Smooth muscle cell (in vitro differentiated cells): Measurements from ENCODE around the gene AURKA. TPM values are rescaled to one million over a fixed set of nuclear protein-coding genes. Genes with fewer than 3 reads are reported as not detected.

Experiments used
- DNase-seq: peaks from one replicate; lab custom pipeline; 2025; ENCODE audit not compliant: unreplicated experiment; lab: John Stamatoyannopoulos, UW
- H2AFZ ChIP-seq: fragments of 200-600 bp; sonication (generic); 2 replicates; pipeline ENCODE4 v1.6.0; 2016; ENCODE audit warnings: antibody characterized with exemption, low read depth, mild to moderate bottlenecking
- H3F3A ChIP-seq: fragments of 200-600 bp; sonication (generic); 2 replicates; pipeline ENCODE4 v1.6.0; 2017; ENCODE audit warnings: antibody characterized with exemption, low read depth
- H3K27ac ChIP-seq: fragments of 200-600 bp; sonication (generic); 2 replicates; pipeline ENCODE4 v1.5.1; 2016; ENCODE audit warnings: low read depth, mild to moderate bottlenecking
- H3K27me3 ChIP-seq: fragments of 200-600 bp; sonication (generic); 2 replicates; pipeline ENCODE4 v1.6.1; 2016; ENCODE audit warnings: low read depth, mild to moderate bottlenecking
- H3K36me3 ChIP-seq: fragments of 200-600 bp; sonication (generic); 2 replicates; pipeline ENCODE4 v1.5.1; 2016; ENCODE audit warnings: low read depth
- H3K4me1 ChIP-seq: fragments of 200-600 bp; sonication (generic); 2 replicates; pipeline ENCODE4 v1.5.1; 2016; ENCODE audit warnings: low read depth
- H3K4me2 ChIP-seq: fragments of 200-600 bp; sonication (generic); 2 replicates; pipeline ENCODE4 v1.6.0; 2016; ENCODE audit warnings: mild to moderate bottlenecking
- H3K4me3 ChIP-seq: fragments of 200-600 bp; sonication (generic); 2 replicates; pipeline ENCODE4 v1.5.1; 2016; ENCODE audit warnings: mild to moderate bottlenecking
- H3K79me2 ChIP-seq: fragments of 200-600 bp; sonication (generic); 2 replicates; pipeline ENCODE4 v1.6.0; 2016; ENCODE audit warnings: low read depth, mild to moderate bottlenecking
- H3K9ac ChIP-seq: fragments of 200-600 bp; sonication (generic); 2 replicates; pipeline ENCODE4 v1.6.0; 2016; ENCODE audit warnings: low read depth
- H3K9me3 ChIP-seq: fragments of 200-600 bp; sonication (generic); replicated peaks from 2 replicates; pipeline ENCODE4 v1.5.1; 2016; ENCODE audit warnings: low read depth
- H4K20me1 ChIP-seq: fragments of 200-600 bp; sonication (generic); 2 replicates; pipeline ENCODE4 v1.6.0; 2016; ENCODE audit warnings: low read depth
- WGBS: methylation state at CpG from one replicate; pipeline ENCODE4 v1.1.7; 2016; ENCODE audit warnings: low lambda C conversion rate; 5-methylcytosine and 5-hydroxymethylcytosine counted together
- polyA plus RNA-seq: library from polyadenylated mRNA; unstranded; fragments of >200 nt; fragmentation: Nextera tagmentation; extraction: Ambion mirVana; gene quantifications from 2 replicates; pipeline ENCODE4 v1.2.1, GENCODE V29; 2016
- total RNA-seq: library from RNA; depleted of rRNA; stranded (reverse); fragments of >200 nt; gene quantifications from 2 replicates; pipeline ENCODE4 v1.2.3, GENCODE V29; 2014
- TF ChIP-seq, protein P1 (sequence below): fragments of 200-600 bp; sonication (generic); IDR thresholded peaks from 2 replicates; pipeline ENCODE4 v1.5.1; 2017; ENCODE audit warnings: borderline replicate concordance, mild to moderate bottlenecking, antibody characterized with exemption; ENCODE audit not compliant: insufficient read depth, poor library complexity, severe bottlenecking

The AURKA gene
- total and polyA plus RNA-seq, 2 experiments from 2014 or later: 12.7 to 13.9 TPM

DNA sequence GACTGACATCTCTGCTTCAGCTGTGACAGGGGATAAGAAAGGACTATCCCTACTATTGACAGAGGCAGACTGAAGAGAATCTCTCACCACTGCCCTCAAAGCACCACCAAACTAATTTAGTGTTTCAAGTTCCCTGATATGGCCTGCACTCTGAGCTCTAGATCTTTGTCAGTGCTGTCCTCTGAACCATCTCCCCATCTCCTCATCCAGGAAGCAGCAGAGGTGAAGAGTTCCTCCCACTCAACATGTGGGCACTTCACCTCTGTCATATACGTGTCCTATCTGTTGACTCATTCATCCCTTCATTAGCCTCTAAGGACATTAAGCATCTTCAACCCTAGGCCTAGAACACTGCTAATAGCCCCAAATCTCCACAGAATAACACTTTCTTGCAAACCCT lies 19.2 kb downstream of the AURKA start:
- no peak for DNase-seq
- Histone ChIP-seq H3K27ac (peak overlapping the region; percentile 16), H3K4me1 (peaks cover 3% of the 10 kb centered on the region), H3K27me3 (no peaks in the 10 kb centered on the region), H3K4me3 (no peak overlapping the region), H3K9me3 (no peaks in the 10 kb centered on the region), H2AFZ (no peak overlapping the region), H4K20me1 (no peaks in the 10 kb centered on the region), H3K79me2 (peaks cover 9% of the 10 kb centered on the region), H3F3A (peaks cover 8% of the 10 kb centered on the region), H3K9ac (no peak overlapping the region), H3K36me3 (no peaks in the 10 kb centered on the region), H3K4me2 (no peak overlapping the region)
- TF ChIP-seq, protein P1, sequence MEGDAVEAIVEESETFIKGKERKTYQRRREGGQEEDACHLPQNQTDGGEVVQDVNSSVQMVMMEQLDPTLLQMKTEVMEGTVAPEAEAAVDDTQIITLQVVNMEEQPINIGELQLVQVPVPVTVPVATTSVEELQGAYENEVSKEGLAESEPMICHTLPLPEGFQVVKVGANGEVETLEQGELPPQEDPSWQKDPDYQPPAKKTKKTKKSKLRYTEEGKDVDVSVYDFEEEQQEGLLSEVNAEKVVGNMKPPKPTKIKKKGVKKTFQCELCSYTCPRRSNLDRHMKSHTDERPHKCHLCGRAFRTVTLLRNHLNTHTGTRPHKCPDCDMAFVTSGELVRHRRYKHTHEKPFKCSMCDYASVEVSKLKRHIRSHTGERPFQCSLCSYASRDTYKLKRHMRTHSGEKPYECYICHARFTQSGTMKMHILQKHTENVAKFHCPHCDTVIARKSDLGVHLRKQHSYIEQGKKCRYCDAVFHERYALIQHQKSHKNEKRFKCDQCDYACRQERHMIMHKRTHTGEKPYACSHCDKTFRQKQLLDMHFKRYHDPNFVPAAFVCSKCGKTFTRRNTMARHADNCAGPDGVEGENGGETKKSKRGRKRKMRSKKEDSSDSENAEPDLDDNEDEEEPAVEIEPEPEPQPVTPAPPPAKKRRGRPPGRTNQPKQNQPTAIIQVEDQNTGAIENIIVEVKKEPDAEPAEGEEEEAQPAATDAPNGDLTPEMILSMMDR: no peak
- WGBS: 71% methylated on average over 1 of the region's 1 CpG

DNA sequence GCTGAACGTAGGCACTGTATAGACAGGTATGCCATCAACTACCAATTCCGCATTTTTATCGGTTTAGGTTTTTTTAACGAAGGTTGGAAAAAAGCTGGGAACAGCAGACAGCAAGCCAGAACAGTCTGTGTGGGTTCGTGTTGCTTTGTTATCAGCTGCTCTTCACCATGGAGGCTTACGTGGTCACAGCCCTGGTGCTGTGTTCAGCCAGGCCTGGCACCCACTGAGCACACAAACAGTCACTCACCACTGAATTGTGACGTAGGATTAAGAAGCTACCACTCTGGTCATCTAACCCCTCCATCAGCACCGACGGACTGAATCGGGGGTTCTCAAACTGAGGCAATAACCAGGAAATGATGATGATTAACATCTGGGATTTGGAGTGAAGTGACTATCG lies 20.0 kb downstream of the AURKA start:
- Histone ChIP-seq H3K4me3 (no peak overlapping the region), H3K27ac (peak overlapping the region; percentile 16), H3K36me3 (no peaks in the 10 kb centered on the region), H4K20me1 (no peaks in the 10 kb centered on the region), H3K4me2 (no peak overlapping the region), H3F3A (peaks cover 8% of the 10 kb centered on the region), H3K27me3 (no peaks in the 10 kb centered on the region), H3K79me2 (peaks cover 4% of the 10 kb centered on the region), H3K9me3 (no peaks in the 10 kb centered on the region), H3K4me1 (peaks cover 3% of the 10 kb centered on the region), H2AFZ (no peak overlapping the region), H3K9ac (no peak overlapping the region)
- TF ChIP-seq, protein P1: no peak
- no peak for DNase-seq
- WGBS: 54% methylated on average over 11 of the region's 11 CpGs

DNA sequence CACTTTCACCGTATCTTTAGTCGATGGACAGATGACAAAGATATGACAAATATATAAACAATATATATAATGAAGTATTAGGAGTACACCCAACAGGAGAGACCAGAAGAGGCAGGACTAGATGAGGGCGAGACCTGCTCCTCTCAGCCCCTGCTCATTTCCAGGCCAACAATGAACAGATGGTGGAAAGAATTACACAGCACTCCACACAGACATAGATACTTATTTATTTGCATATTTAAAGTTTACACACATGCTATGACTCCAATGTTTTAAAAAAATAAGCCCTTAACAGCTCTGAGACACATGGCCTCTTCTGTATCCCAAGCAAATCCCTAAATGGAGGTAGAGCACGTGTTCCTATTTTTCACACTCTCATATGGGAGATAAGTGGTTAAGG lies 22.8 kb downstream of the AURKA start:
- Histone ChIP-seq H3K4me1 (peaks cover 2% of the 10 kb centered on the region), H3K27ac (no peak overlapping the region), H3K79me2 (no peaks in the 10 kb centered on the region), H3K9ac (no peak overlapping the region), H2AFZ (no peak overlapping the region), H3K4me2 (no peak overlapping the region), H3K36me3 (no peaks in the 10 kb centered on the region), H3K27me3 (no peaks in the 10 kb centered on the region), H3F3A (peaks cover 7% of the 10 kb centered on the region), H3K9me3 (no peaks in the 10 kb centered on the region), H3K4me3 (no peak overlapping the region), H4K20me1 (peaks cover 5% of the 10 kb centered on the region)
- TF ChIP-seq, protein P1: no peak
- no peak for DNase-seq
- WGBS: 87% methylated on average over 4 of the region's 4 CpGs

DNA sequence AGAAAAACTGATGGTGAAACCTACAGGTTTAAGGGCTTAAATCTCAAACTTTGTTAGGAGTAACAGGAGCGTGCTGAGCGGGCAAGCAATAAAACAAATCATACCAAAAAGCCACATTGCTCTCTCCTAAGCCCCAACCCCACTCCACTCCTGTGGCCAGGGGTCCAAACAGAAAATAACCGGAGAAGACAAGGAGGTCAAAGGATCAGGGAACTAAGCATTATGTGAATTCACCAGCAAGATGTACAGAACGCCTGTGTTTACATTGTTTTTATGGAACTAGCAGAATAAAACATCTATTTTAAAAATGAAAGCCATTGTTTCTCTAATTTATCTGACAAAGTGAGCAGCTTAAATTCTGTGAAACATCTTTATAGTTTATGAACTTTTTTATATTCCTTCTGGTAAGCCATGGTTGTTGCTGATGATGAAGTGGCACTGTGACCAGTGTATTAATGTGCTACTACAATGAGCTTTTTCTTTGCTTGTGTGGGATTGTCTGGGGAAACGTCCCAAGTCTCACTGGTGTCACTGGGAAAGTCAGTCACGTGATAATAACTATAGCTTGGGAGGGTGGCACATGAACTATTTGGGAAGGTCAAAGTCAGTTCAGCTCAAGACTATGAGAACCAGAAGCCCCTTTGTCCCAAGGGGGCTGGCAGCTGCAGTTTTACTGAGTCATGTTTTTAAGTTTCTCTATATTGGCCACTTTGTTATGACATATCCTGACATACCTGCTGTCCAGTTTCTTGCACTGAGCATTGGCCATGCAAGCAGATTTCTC lies 23.5 kb downstream of the AURKA start:
- H2AFZ ChIP-seq: no peak overlapping the region
- DNase-seq: no peak
- H3K36me3 ChIP-seq: no peaks in the 10 kb centered on the region
- H3K4me2 ChIP-seq: no peak overlapping the region
- WGBS: 90% methylated on average over 6 of the region's 6 CpGs
- H3K9ac ChIP-seq: no peak overlapping the region
- H3K9me3 ChIP-seq: no peaks in the 10 kb centered on the region
- peaks cover 12% of the 10 kb centered on the region for H4K20me1 ChIP-seq
- TF ChIP-seq, protein P1: no peak
- H3K4me1 ChIP-seq: no peaks in the 10 kb centered on the region
- no peak overlapping the region for H3K4me3 ChIP-seq
- peaks cover 6% of the 10 kb centered on the region for H3F3A ChIP-seq
- no peak overlapping the region for H3K27ac ChIP-seq
- H3K27me3 ChIP-seq: no peaks in the 10 kb centered on the region
- H3K79me2 ChIP-seq: no peaks in the 10 kb centered on the region
